Amniotic stem cell (primary cell): ENCODE data around the gene GIGYF2.
"Not testable (repeated sequence)": the region's sequence is repeated elsewhere in the genome, so short reads cannot be mapped to it uniquely, and the experiment has no call there.

Experiments used
- DNase-seq: peaks from one replicate; lab custom pipeline; 2025; lab: John Stamatoyannopoulos, UW

Gene GIGYF2

GRCh38 chr2:232896111-232896510 lies 199.0 kb downstream of the GIGYF2 start:
- DNase-seq, result no peak

GRCh38 chr2:232896720-232897597 lies 199.8 kb downstream of the GIGYF2 start:
- DNase-seq, result no peak

DNA sequence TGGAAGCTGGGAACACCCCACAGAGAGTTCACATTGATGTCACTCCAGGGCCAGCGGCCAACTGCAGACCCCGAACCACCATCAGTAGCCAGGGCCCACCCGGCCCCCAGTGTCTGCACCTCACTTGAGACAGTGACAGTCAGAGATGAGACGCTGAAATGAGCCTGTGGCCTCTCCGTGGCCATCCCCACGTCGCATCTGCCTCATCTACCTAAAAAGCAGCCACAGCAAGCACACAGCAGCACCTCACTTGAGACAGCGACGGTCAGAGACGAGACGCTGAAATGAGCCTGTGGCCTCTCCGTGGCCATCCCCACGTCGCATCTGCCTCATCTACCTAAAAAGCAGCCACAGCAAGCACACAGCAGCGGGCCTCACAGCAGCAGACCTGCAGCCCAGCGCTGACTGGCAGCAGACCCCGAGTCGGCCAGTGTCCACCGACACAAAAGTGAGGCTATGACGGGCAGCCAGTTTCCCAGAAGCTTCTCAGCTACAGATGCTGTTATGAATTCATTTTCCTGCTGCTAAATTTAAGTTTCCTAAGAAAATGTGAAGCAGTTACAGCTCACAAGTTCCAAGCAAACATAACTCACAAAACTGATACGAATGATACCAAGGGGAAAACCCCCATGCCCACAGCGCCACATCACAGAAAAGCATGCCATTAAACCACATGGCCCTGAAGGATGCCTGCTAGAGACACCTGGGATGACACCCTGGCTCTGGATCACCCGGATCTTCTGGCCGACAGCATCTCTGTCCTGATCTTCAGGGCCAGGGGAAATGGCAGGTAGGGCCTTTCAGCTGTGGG lies 200.7 kb downstream of the GIGYF2 start:
- DNase-seq, result no peak

DNA sequence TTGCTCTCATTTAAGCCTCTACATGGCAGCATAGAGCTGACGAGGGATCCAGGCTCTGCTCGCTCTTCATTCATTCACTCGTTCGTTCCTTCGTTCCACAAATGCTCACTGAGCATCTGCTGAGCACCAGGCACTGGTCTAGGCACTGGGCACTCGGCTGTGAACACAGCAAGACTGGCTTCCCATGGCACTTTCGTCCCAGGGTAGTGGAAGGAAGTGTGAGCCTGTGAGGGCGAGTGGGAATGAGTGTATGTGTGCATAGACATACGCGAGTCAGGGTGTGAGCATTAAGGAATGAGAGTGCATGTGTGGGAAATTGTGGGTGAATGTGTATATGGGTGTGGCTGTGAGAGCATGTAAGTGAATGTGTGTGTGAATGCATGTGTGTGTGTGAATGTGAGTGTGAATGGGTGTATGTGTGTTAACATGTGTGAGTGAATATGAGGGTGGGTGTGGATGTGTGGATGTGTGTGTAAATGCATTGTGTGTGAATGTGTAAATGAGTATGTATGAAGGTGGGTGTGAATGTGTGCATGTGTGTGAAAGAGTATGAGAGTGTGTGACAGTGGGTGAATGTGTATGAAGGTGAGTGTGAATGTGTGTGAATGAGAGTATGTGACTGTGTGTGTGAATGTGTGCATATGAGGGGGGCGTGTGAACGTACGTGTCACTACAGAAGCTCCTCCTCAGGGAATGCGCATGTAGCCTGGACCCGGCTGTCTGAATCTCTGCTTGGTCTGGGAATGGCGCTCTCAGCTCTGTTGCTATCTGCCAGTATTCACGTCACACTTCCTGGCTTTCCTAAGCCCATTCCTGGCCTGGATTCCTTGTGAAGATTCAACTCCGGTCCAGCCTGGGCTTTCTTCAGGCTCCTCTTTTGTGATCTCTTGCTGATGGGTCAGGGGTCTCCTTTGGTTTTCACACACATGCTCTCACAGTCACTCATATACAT lies 201.7 kb downstream of the GIGYF2 start:
- DNase-seq, result no peak

- no peak for DNase-seq
Observed at GRCh38 chr2:232900811-232901735, 203.9 kb downstream of the GIGYF2 start.

- peak; percentile 75 for DNase-seq
Observed at GRCh38 chr2:232901736-232902578, 204.8 kb downstream of the GIGYF2 start.

- no peak for DNase-seq
Observed at GRCh38 chr2:232903989-232904388, 206.9 kb downstream of the GIGYF2 start.

- DNase-seq, result not testable (repeated sequence)
Observed at GRCh38 chr2:232906867-232907717, 210.0 kb downstream of the GIGYF2 start.

- not testable (repeated sequence) for DNase-seq
Observed at GRCh38 chr2:232907718-232908085, 210.6 kb downstream of the GIGYF2 start.

DNA sequence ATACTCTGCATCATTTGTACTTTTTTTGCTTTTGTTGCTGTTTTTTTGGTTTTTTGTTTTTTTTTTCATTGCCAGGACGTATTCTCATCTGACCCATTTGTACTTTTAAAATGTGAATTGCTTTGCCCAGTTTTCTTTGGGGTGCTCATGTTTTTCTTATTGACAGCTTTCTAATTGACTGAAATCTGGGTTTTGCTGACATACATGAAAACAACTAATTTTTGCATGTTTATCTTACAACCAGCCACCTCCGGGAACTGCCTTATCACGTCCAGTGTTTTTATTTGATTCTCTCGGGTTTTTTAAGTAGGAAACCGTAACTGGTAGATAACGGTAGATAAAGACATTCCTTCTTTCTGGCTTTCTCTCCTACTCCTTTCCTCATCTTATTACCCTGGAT lies 211.6 kb downstream of the GIGYF2 start:
- no peak for DNase-seq
